Measurements from ENCODE around the gene SARDH. TPM values are rescaled to one million over a fixed set of nuclear protein-coding genes. Genes with fewer than 3 reads are reported as not detected.

The SARDH gene
- total and polyA plus RNA-seq, 2 of the 13 experiments (the other 11 are each of a cell fraction or from before 2014, with no cell fraction given) = 11.6 to 34.9 TPM

DNA sequence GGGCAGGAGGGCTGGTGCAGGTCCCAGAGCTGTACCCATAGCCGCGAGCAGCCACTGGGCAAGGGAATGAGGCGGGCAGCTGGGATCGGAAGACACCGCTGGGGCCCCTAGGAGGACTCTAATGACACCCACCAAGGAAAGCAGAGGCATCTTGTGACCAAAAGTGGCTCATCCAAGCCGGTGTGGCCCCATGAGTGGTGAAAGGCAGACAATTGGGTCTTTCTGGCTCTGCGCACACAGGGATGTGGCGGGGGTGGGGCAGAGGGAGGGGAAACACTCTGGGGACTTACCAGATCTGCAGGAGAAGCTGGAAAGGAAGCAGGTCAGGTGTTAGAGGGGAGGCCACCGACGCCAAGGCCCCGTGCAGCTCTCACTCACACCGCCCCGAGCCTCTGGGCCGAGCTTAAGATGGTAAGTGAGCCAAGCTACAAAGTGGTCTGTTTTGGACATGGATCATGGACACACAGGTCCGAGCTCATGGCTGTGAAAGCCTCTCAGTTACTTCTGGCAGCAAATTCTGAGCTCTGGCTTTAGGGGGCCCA is 42.3 kb upstream of the SARDH start:
- no peaks in the 10 kb centered on the region for H3K79me2 ChIP-seq (ENCODE audit: insufficient read depth, low read length)
- TF ChIP-seq RARA (CRISPR knock-in tag; IDR thresholded peaks at IDR 0.05) (no peak), ZNF562 (CRISPR knock-in tag; IDR thresholded peaks at IDR 0.05; ENCODE audit: borderline replicate concordance) (no peak), ELF4 (CRISPR knock-in tag; IDR thresholded peaks at IDR 0.05; ENCODE audit: borderline replicate concordance) (no peak), NFIB (CRISPR knock-in tag; IDR thresholded peaks at IDR 0.05; ENCODE audit: borderline replicate concordance) (no peak), KDM5B (CRISPR knock-in tag; IDR thresholded peaks at IDR 0.05; ENCODE audit: borderline replicate concordance) (no peak), ARHGAP35 (CRISPR knock-in tag; IDR thresholded peaks at IDR 0.05; ENCODE audit: borderline replicate concordance) (no peak)
- TF ChIP-seq, protein P1, sequence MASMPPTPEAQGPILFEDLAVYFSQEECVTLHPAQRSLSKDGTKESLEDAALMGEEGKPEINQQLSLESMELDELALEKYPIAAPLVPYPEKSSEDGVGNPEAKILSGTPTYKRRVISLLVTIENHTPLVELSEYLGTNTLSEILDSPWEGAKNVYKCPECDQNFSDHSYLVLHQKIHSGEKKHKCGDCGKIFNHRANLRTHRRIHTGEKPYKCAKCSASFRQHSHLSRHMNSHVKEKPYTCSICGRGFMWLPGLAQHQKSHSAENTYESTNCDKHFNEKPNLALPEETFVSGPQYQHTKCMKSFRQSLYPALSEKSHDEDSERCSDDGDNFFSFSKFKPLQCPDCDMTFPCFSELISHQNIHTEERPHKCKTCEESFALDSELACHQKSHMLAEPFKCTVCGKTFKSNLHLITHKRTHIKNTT (CRISPR knock-in tag; IDR thresholded peaks at IDR 0.05) = no peak
- TF ChIP-seq, protein P2, sequence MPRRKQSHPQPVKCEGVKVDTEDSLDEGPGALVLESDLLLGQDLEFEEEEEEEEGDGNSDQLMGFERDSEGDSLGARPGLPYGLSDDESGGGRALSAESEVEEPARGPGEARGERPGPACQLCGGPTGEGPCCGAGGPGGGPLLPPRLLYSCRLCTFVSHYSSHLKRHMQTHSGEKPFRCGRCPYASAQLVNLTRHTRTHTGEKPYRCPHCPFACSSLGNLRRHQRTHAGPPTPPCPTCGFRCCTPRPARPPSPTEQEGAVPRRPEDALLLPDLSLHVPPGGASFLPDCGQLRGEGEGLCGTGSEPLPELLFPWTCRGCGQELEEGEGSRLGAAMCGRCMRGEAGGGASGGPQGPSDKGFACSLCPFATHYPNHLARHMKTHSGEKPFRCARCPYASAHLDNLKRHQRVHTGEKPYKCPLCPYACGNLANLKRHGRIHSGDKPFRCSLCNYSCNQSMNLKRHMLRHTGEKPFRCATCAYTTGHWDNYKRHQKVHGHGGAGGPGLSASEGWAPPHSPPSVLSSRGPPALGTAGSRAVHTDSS (CRISPR knock-in tag; conservative IDR thresholded peaks at IDR 0.05) = no peak
- no peak for ATAC-seq
- CTCF ChIA-PET (ENCODE audit: low intra/inter-chr PET ratio, low total read pairs) = no interaction called here
- no peaks in the 10 kb centered on the region; the same call in 1 of the 2 replicates for H4K20me1 ChIP-seq (ENCODE audit: insufficient read depth, low read length)
- no peaks in the 10 kb centered on the region for H3K4me1 ChIP-seq (ENCODE audit: insufficient read depth, low read length)
- H3K27me3 ChIP-seq (ENCODE audit: control insufficient read depth in 1 of 2, insufficient read depth in 2 of 2, low read length in 2 of 2) = no peaks in the 10 kb centered on the region
- FAIRE-seq = no peak
- POLR2A ChIA-PET = no interaction called here
- DNase-seq (ENCODE audit: low spot score) = no peak
- H3K4me2 ChIP-seq (ENCODE audit: low read depth, low read length) = no peak overlapping the region
- no peak overlapping the region for H3K27ac ChIP-seq (ENCODE audit: extremely low read length, insufficient read depth, low read length)
- no CpG with 5 or more reads among the region's 15 CpGs for WGBS (ENCODE audit: low lambda C conversion rate)
- peaks cover 32 to 62% of the 10 kb centered on the region in 2 experiments; a peak in 4 of 5 replicates for H3K36me3 ChIP-seq (replicated peaks in 1 of 2; ENCODE audit: control insufficient read depth in 1 of 2, insufficient read depth in 2 of 2, low read length in 2 of 2)
- H2AFZ ChIP-seq (ENCODE audit: low read length) = no peak overlapping the region
- in situ Hi-C loops (cut with HindIII; ENCODE audit: extremely low pct_ligation_motif_present, low pct_unique_long_range_greater_than_20kb) (no loop called here), intact Hi-C loops (cut with micrococcal nuclease; ENCODE audit: unreplicated experiment) (no loop called here)
- BruUV-seq (replicated peaks) = no TSS peak
- H3K9me3 ChIP-seq (ENCODE audit: low read length) = no peaks in the 10 kb centered on the region
- no peak overlapping the region for H3K9ac ChIP-seq (ENCODE audit: insufficient read depth, low read depth, low read length)
- no peak overlapping the region for H3K4me3 ChIP-seq (replicated peaks in 1 of 3; ENCODE audit: insufficient read depth in 1 of 3, low read depth in 2 of 3, low read length in 3 of 3)
